HEK293 (cell line): Measurements from ENCODE around the gene BCAT1.

Experiments used
- CTCF ChIP-seq: fragments of 450-650 bp; formaldehyde crosslinking; IDR thresholded peaks from 2 replicates; pipeline ENCODE4 v1.5.1; 2016; ENCODE audit warnings: missing biosample characterization, missing genetic modification characterization
- GLIS1 ChIP-seq: fragments of 450-650 bp; formaldehyde crosslinking; IDR thresholded peaks from 2 replicates; pipeline ENCODE4 v1.5.1; 2016; ENCODE audit warnings: missing biosample characterization, missing genetic modification characterization
- HOXC10 ChIP-seq: sonication (generic); formaldehyde crosslinking; IDR thresholded peaks from 2 replicates; pipeline ENCODE4 v1.8.1; 2023; ENCODE audit warnings: mild to moderate bottlenecking, missing genetic modification reagents
- KLF10 ChIP-seq: fragments of 450-650 bp; IDR thresholded peaks from 2 replicates; pipeline ENCODE4 v1.5.1; 2018; ENCODE audit warnings: missing biosample characterization, mild to moderate bottlenecking, missing genetic modification characterization
- KLF16 ChIP-seq: fragments of 450-650 bp; formaldehyde crosslinking; IDR thresholded peaks from 2 replicates; pipeline ENCODE4 v1.5.1; 2017; ENCODE audit warnings: missing biosample characterization, missing genetic modification characterization
- KLF8 ChIP-seq: fragments of 450-650 bp; formaldehyde crosslinking; IDR thresholded peaks from 2 replicates; pipeline ENCODE4 v1.5.1; 2016; ENCODE audit warnings: missing biosample characterization, missing genetic modification characterization
- KLF9 ChIP-seq: fragments of 450-650 bp; formaldehyde crosslinking; IDR thresholded peaks from 2 replicates; pipeline ENCODE4 v1.5.1; 2016; ENCODE audit warnings: missing biosample characterization, missing genetic modification characterization, low read depth
- SALL2 ChIP-seq: fragments of 450-650 bp; formaldehyde crosslinking; IDR thresholded peaks from 2 replicates; pipeline ENCODE4 v1.5.0; 2017; ENCODE audit warnings: missing biosample characterization, mild to moderate bottlenecking, missing genetic modification characterization, borderline replicate concordance
- SP7 ChIP-seq: fragments of 450-650 bp; formaldehyde crosslinking; IDR thresholded peaks from 2 replicates; pipeline ENCODE4 v1.5.1; 2016; ENCODE audit warnings: missing biosample characterization, missing genetic modification characterization
- ZBTB10 ChIP-seq: fragments of 450-650 bp; formaldehyde crosslinking; IDR thresholded peaks from 2 replicates; pipeline ENCODE4 v1.5.1; 2016; ENCODE audit warnings: missing biosample characterization, missing genetic modification characterization
- ZBTB17 ChIP-seq: fragments of 450-650 bp; formaldehyde crosslinking; IDR thresholded peaks from 2 replicates; pipeline ENCODE4 v1.5.1; 2016; ENCODE audit warnings: missing biosample characterization, missing genetic modification characterization
- ZBTB48 ChIP-seq: fragments of 450-650 bp; formaldehyde crosslinking; IDR thresholded peaks from 2 replicates; pipeline ENCODE4 v1.5.1; 2016; ENCODE audit warnings: missing biosample characterization, missing genetic modification characterization
- ZBTB6 ChIP-seq: fragments of 450-650 bp; formaldehyde crosslinking; IDR thresholded peaks from 2 replicates; pipeline ENCODE4 v1.5.1; 2017; ENCODE audit warnings: missing biosample characterization, missing genetic modification characterization
- ZBTB7A ChIP-seq: fragments of 450-650 bp; formaldehyde crosslinking; IDR thresholded peaks from 2 replicates; pipeline ENCODE4 v1.5.1; 2016; ENCODE audit warnings: low read depth, missing biosample characterization, missing genetic modification characterization
- ZBTB8A ChIP-seq: fragments of 450-650 bp; formaldehyde crosslinking; IDR thresholded peaks from 2 replicates; pipeline ENCODE4 v1.5.1; 2016; ENCODE audit warnings: missing biosample characterization, missing genetic modification characterization
- ZNF16 ChIP-seq: fragments of 450-650 bp; formaldehyde crosslinking; IDR thresholded peaks from 2 replicates; pipeline ENCODE4 v1.5.1; 2016; ENCODE audit warnings: low read depth, missing biosample characterization, missing genetic modification characterization
- ZNF169 ChIP-seq: fragments of 450-650 bp; formaldehyde crosslinking; IDR thresholded peaks from 2 replicates; pipeline ENCODE4 v1.5.1; 2016; ENCODE audit warnings: missing biosample characterization, missing genetic modification characterization
- ZNF18 ChIP-seq: fragments of 450-650 bp; formaldehyde crosslinking; IDR thresholded peaks from 2 replicates; pipeline ENCODE4 v1.5.1; 2016; ENCODE audit warnings: missing biosample characterization, missing genetic modification characterization
- ZNF302 ChIP-seq: fragments of 450-650 bp; formaldehyde crosslinking; IDR thresholded peaks from 2 replicates; pipeline ENCODE4 v1.5.1; 2016; ENCODE audit warnings: missing biosample characterization, missing genetic modification characterization, low read depth
- ZNF311 ChIP-seq: fragments of 450-650 bp; formaldehyde crosslinking; IDR thresholded peaks from 2 replicates; pipeline ENCODE4 v1.5.1; 2017; ENCODE audit warnings: missing biosample characterization, missing genetic modification characterization, borderline replicate concordance
- ZNF341 ChIP-seq: fragments of 450-650 bp; formaldehyde crosslinking; IDR thresholded peaks from 2 replicates; pipeline ENCODE4; 2016; ENCODE audit warnings: low read depth, missing biosample characterization, missing genetic modification characterization
- ZNF394 ChIP-seq: fragments of 450-650 bp; formaldehyde crosslinking; IDR thresholded peaks from 2 replicates; pipeline ENCODE4 v1.5.1; 2016; ENCODE audit warnings: missing biosample characterization, missing genetic modification characterization, mild to moderate bottlenecking, moderate library complexity, borderline replicate concordance
- ZNF449 ChIP-seq: fragments of 450-650 bp; formaldehyde crosslinking; IDR thresholded peaks from 2 replicates; pipeline ENCODE4 v1.5.1; 2017; ENCODE audit warnings: missing biosample characterization, mild to moderate bottlenecking, missing genetic modification characterization, moderate library complexity
- ZNF501 ChIP-seq: fragments of 450-650 bp; formaldehyde crosslinking; IDR thresholded peaks from 2 replicates; pipeline ENCODE4 v1.5.1; 2016; ENCODE audit warnings: missing biosample characterization, missing genetic modification characterization
- ZNF544 ChIP-seq: fragments of 450-650 bp; formaldehyde crosslinking; IDR thresholded peaks from 2 replicates; pipeline ENCODE4 v1.5.0; 2017; ENCODE audit warnings: missing biosample characterization, missing genetic modification characterization
- ZNF639 ChIP-seq: fragments of 450-650 bp; formaldehyde crosslinking; IDR thresholded peaks from 2 replicates; pipeline ENCODE4 v1.5.1; 2016; ENCODE audit warnings: missing biosample characterization, missing genetic modification characterization
- ZNF701 ChIP-seq: fragments of 450-650 bp; formaldehyde crosslinking; IDR thresholded peaks from 2 replicates; pipeline ENCODE4 v1.5.1; 2016; ENCODE audit warnings: missing biosample characterization, missing genetic modification characterization
- ZNF792 ChIP-seq: fragments of 450-650 bp; formaldehyde crosslinking; IDR thresholded peaks from 2 replicates; pipeline ENCODE4 v1.5.1; 2016; ENCODE audit warnings: missing biosample characterization, missing genetic modification characterization
- ZSCAN30 ChIP-seq: fragments of 450-650 bp; IDR thresholded peaks from 2 replicates; pipeline ENCODE4 v1.5.1; 2018; ENCODE audit warnings: missing biosample characterization, mild to moderate bottlenecking, missing genetic modification characterization, moderate library complexity

BCAT1 gene

GRCh38 chr12:24948757-24949722, at the start of gene BCAT1 (continued):
- TF ChIP-seq KLF8 (tag by site-specific recombination): peak; percentile 70; the same call in 1 of the 2 replicates
- TF ChIP-seq ZBTB10: peak; percentile 86
- TF ChIP-seq ZNF302 (tag by site-specific recombination): 0 out of 2 replicates have a peak, but pooled peaks have one; percentile 7
- TF ChIP-seq ZNF394: peak; percentile 53; the same call in 1 of the 2 replicates
- no peak for TF ChIP-seq HOXC10 (CRISPR knock-in tag)
- no peak for TF ChIP-seq SALL2 (tag by site-specific recombination)
- peak; percentile 69 for TF ChIP-seq GLIS1 (tag by site-specific recombination)
- TF ChIP-seq ZSCAN30 (tag by site-specific recombination): peak; percentile 69
- peak; percentile 89 for TF ChIP-seq ZBTB17 (tag by site-specific recombination)
- no peak; the same call in 1 of the 2 replicates for TF ChIP-seq ZNF449 (tag by site-specific recombination)
- TF ChIP-seq ZBTB6: peak; percentile 73
- TF ChIP-seq ZBTB48 (tag by site-specific recombination): peak; percentile 61; the same call in 1 of the 2 replicates
- TF ChIP-seq KLF9 (tag by site-specific recombination): 0 out of 2 replicates have a peak, but pooled peaks have one; percentile 12
- TF ChIP-seq ZNF341 (tag by site-specific recombination): peak; percentile 75
- TF ChIP-seq ZBTB7A (tag by site-specific recombination): 0 out of 2 replicates have a peak, but pooled peaks have one; percentile 43
- 0 out of 2 replicates have a peak, but pooled peaks have one; percentile 64 for TF ChIP-seq ZNF792 (tag by site-specific recombination)
- TF ChIP-seq CTCF: peak; percentile 83
- TF ChIP-seq ZNF169 (tag by site-specific recombination): no peak
- peak; percentile 64; the same call in 1 of the 2 replicates for TF ChIP-seq KLF16 (tag by site-specific recombination)
- TF ChIP-seq ZNF501: peak; percentile 88
- TF ChIP-seq SP7 (tag by site-specific recombination): peak; percentile 74
- no peak for TF ChIP-seq ZNF18 (tag by site-specific recombination)
- no peak; the same call in 1 of the 2 replicates for TF ChIP-seq ZNF639
- TF ChIP-seq ZBTB8A (tag by site-specific recombination): peak; percentile 23; the same call in 1 of the 2 replicates
- no peak for TF ChIP-seq ZNF311 (tag by site-specific recombination)
- TF ChIP-seq ZNF544 (tag by site-specific recombination): no peak
- TF ChIP-seq KLF10 (tag by site-specific recombination): 0 out of 2 replicates have a peak, but pooled peaks have one; percentile 47
- no peak for TF ChIP-seq ZNF16 (tag by site-specific recombination)
- no peak for TF ChIP-seq ZNF701 (tag by site-specific recombination)
